ENCODE data around the gene C2CD3. TPM values are rescaled to one million over a fixed set of nuclear protein-coding genes. Genes with fewer than 3 reads are reported as not detected.

Gene C2CD3
- total and polyA plus RNA-seq, 10 of the 15 experiments (the other 5 are each of a cell fraction or from before 2014, with no cell fraction given), result 2.3 to 24.0 (median 16.3) TPM

- ATAC-seq, result peak; percentile 38; the same call in 2 of the 3 replicates
These were observed 33.2 kb upstream of the C2CD3 start for GRCh38 chr11:74203966-74204365.

More at GRCh38 chr11:74203966-74204365, 33.2 kb upstream of the C2CD3 start:
- H3K27me3 ChIP-seq (replicated peaks in 1 of 2; ENCODE audit: control insufficient read depth in 2 of 2, insufficient read depth in 2 of 2, low read length in 1 of 2), result no peaks in the 10 kb centered on the region
- H3K4me1 ChIP-seq (ENCODE audit: control insufficient read depth, insufficient read depth, low read length), result no peaks in the 10 kb centered on the region
- no peak overlapping the region for H3K4me3 ChIP-seq
- ChIA-PET SMC1A (ENCODE audit: uncharacterized antibody, unreplicated experiment) (interaction anchor here (1.4 kb wide), 1 partner anchor 25 kb away, joined by 3 read pairs; no protein-coding TSS in a partner anchor), RAD21 (ENCODE audit: unreplicated experiment) (no interaction called here), CTCF (no interaction called here), POLR2A (no interaction called here)
- H4K20me1 ChIP-seq (ENCODE audit: control insufficient read depth, insufficient read depth), result no peaks in the 10 kb centered on the region
- intact Hi-C loops (cut with micrococcal nuclease; ENCODE audit: unreplicated experiment), result no loop called here
- H3K9ac ChIP-seq (ENCODE audit: control insufficient read depth, insufficient read depth, low read length), result no peak overlapping the region
- no peak overlapping the region for H2AFZ ChIP-seq (ENCODE audit: control insufficient read depth, low read depth, low read length)
- no peaks in the 10 kb centered on the region for H3K79me2 ChIP-seq (ENCODE audit: control insufficient read depth, insufficient read depth, low read length)
- BruUV-seq (replicated peaks), result no TSS peak
- H3K4me2 ChIP-seq (ENCODE audit: control insufficient read depth, insufficient read depth), result no peak overlapping the region
- 75% methylated on average over 2 of the region's 2 CpGs for WGBS (ENCODE audit: insufficient coverage, insufficient replicate concordance, low lambda C conversion rate, missing lambda C conversion rate)
- no peak overlapping the region for H3K27ac ChIP-seq (ENCODE audit: control insufficient read depth, insufficient read depth)
- DNase-seq (ENCODE audit: low read depth, low spot score) (no peak), FAIRE-seq (no peak)
- H3K9me3 ChIP-seq (replicated peaks; ENCODE audit: control insufficient read depth, insufficient read depth, low read length), result peaks cover 5% of the 10 kb centered on the region; the same call in 2 of the 3 replicates
- TF ChIP-seq SP1 (IDR thresholded peaks at IDR 0.05; ENCODE audit: low read depth, low read length) (no peak), MTA2 (IDR thresholded peaks at IDR 0.05; ENCODE audit: low read depth) (no peak), ZBTB4 (CRISPR knock-in tag; IDR thresholded peaks at IDR 0.05) (no peak), NFXL1 (IDR thresholded peaks at IDR 0.05; ENCODE audit: borderline replicate concordance) (no peak), EP300 (IDR thresholded peaks at IDR 0.05; ENCODE audit: borderline replicate concordance in 1 of 2, control insufficient read depth in 1 of 2, low read depth in 2 of 2, low read length in 2 of 2) (no peak), RELB (IDR thresholded peaks at IDR 0.05; ENCODE audit: low read depth) (no peak), EED (IDR thresholded peaks at IDR 0.05; ENCODE audit: low read depth) (no peak), PKNOX1 (IDR thresholded peaks at IDR 0.05) (no peak), GATAD2B (conservative IDR thresholded peaks at IDR 0.05; ENCODE audit: low read depth) (no peak)
- in situ Hi-C loops (cut with MboI), result no loop called here
- H3K36me3 ChIP-seq (ENCODE audit: control insufficient read depth in 2 of 2, insufficient read depth in 2 of 2, low read length in 1 of 2), result peaks cover 0 to 11% of the 10 kb centered on the region in 2 experiments; a peak in 1 of 4 replicates
